GM20431 (cell line): ENCODE measurements around the gene NSMCE4A.
"Not testable (repeated sequence)": the region's sequence is repeated elsewhere in the genome, so short reads cannot be mapped to it uniquely, and the experiment has no call there.

Source experiments
- in situ Hi-C: fragments of 300-500 bp; cut with MseI, MboI; formaldehyde crosslinking; loops from one replicate; pipeline ENCODE4 v1.15.0; 2020; ENCODE audit warnings: low sequenced_read_pairs; ENCODE audit not compliant: unreplicated experiment

NSMCE4A gene

DNA sequence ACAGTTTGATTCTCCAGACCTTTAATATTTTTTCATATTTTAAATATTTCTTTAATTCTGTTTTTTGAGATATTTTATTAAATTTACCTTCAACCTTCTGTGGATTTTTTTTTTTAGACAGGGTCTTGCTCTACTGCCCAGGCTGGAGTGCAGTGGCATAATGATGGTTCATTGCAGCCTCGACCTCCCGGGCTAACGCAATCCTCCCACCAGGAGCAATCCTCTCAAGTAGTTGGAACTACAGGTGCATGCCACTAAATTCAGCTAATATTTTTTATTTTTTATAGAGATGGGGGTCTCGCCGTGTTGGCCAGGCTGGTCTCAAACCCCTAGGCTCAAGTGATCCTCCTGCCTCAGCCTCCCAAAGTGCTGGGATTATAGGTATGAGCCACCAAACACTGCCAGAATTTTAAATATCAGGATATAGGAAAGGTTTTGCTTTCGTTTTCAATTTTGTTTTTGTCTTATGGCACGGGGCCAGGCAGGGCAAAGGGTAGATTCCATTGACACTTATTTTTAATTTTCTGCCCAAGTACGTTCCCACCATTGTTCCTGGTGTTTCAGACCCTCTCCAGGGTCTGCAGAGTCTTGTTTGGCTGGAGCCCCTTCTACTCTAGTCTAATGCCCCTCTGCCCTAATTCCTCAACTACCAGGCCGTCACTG is 15.1 kb upstream of the NSMCE4A start:
- in situ Hi-C loops, result no loop called here

DNA sequence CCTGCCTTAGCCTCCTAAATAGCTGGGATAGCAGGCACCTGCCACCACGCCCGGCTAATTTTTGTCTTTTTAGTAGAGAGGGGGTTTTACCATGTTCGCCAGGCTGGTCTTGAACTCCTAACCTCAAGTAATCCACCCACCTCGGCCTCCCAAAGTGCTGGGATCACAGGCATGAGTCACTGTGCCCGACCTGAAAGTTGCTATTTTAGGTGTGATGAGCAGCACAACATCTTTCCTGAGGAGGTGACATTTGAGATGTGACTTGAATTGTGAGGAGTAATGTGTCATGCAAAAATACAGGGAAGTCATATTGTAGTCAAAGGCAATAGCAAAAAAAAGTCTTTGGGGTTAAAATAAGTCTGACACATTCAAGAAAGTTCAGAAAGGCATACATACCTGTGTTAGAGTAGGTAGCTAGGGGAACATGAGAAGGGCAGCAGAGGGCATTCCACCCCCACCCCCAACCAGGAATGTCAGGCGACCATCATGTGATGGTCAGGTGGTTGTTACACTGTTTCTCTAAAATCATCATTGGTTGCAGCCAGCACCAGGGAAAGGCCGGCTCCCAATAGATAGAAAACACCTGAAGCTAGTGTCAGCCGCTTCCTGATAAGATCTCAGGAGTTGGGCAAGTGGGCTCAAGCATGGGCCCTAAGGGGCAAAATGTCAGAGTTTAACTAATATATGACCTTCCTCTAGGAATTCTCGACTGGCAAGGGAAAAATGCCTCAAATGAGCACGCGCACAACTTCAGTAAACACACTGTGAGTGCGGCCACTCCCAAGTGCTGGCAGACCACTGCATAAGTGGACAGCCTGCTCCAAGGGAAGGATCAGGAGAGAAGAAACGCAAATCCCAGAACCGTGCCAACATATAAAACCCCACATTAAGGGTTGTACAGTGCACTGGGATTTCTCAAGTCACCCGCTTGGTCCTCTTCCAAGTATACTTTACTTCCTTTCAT is 13.6 kb upstream of the NSMCE4A start, which contains the start of gene TACC2:
Gene TACC2 (plus strand): TSS at position 803 of the 964 bp plus-strand sequence. CDS start 32,819 bp downstream, outside the sequence.
- in situ Hi-C loops, result no loop called here

DNA sequence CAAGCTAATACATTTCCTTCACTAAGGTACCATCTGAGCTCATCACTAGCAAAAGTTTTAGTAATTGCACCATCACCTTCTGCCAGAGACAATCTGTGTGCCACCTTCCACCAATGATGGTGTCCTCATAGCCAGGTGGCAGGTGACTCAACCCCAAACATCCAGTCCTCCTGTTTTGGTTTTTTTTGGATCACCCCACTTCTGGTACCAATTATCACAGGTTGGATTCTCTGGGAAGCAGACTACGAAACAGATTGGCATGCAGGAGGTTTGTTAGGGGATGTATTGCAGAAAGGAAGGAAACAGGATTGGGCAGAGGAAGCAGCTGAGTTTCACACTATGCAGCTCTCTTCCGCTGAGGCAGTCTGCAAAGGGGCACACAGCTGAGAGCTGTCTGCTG is 9.4 kb upstream of the NSMCE4A start:
- in situ Hi-C loops, result no loop called here

DNA sequence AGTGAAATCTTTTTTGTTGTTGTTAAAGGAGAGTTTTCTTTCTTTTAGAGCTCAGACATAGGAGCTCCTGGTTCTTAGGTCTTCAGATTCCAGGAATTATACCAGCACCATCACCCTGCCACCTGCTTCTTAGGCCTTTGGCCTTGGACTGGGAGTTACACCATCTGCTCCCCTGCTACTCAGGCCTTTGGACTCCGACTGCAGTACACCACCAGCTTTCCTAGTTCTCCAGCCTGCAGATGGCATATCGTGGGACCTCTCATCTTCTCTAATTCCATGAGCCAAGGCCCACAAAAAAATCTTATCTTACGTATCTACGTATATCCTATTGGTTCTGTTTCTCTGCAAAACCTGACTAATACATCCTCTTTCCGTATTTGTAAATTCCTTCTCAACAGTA is 8.8 kb upstream of the NSMCE4A start:
- in situ Hi-C loops, result no loop called here

DNA sequence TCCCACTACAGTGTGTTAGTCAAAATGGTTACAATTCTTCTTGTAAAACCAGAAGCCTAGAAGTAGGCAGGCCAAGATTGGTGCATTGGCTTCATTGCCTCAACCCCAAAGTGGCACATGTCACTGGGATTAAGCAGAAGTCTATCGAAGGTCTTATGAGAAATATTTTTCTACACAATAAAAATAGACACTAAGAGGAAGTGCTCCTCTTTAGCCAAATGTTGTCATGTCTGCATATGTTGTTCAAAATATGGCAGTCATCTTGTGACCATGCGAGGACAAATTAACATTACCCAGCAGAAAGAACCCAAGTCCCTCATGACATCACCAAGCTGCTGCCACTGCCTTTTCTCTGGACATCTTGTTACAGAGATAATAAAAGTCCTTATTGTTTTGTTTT is 6.3 kb upstream of the NSMCE4A start:
- in situ Hi-C loops, result no loop called here

DNA sequence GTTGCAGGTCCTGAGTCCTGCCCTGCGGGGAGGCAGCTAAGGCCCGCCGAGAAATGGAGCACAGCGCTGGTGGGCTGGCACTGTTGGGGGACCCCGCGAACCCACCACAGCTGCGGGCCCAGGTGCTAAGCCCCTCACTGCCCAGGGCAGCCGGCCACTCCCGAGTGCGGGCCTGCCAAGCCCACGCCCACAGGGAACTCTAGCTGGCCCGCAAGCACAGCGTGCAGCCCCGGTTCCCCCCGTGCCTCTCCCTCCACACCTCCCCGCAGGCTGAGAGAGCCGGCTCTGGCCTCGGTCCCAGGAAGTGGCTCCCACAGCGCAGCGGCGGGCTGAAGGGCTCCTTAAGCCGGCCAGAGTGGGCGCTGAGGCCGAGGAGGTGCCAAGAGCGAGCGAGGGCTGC is 3.5 kb upstream of the NSMCE4A start:
- in situ Hi-C loops, result no loop called here

DNA sequence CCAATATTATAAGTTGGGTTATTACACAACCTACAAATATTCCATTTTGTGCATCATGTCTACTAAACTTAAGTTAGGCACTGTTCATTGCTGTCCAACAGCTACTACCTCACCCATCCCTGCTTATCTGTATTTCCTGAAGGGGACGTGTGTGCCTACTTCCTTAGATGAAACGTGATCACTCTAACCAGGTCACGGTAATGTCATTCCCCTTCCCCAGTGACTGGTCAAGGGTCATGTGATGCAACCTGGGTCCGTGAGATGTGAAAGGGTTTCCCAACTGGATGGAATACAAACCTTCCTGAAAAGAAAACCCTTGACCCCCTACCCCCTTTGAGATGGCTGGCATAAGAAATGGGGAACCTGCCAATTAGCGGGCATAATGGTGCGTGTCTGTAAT is 1.6 kb upstream of the NSMCE4A start:
- in situ Hi-C loops, result no loop called here

DNA sequence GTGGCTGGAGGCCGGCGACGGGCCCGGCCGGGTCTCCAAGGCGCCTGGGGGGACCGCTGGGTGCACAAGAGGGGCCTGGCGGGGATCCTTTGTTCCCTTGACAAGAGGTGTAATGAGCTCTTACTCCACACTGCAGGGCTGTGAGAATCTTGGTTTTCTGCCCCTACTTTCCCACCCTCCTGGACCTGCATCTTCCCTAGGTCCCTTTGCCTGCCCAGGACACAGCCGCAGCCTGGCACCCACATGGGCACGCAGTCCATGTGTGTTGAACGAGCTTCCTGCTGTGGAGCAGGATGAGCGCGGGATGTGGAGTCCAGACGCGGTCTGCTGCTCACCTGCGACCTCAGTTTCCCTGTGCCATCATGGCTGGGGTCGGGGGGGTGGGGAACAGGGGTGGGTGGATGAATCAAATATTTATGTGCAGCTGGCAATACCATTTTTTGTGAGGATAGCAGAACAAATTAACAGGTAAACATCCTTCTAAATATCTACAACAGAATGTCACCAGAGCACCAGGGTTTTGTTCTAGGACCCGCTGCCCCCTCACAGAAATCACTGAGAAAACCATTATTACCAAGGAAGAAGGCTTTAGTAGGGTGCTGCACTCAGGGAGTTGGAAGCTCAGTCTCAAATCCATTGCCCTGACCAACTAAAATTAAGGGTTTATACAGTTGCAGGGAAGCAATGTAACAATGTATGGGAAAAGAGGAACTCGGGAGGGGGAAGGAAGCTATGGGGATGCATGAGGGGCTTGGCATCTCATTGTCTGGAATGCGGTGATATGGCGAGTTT is 474 bp upstream of the NSMCE4A start:
- in situ Hi-C loops, result no loop called here

DNA sequence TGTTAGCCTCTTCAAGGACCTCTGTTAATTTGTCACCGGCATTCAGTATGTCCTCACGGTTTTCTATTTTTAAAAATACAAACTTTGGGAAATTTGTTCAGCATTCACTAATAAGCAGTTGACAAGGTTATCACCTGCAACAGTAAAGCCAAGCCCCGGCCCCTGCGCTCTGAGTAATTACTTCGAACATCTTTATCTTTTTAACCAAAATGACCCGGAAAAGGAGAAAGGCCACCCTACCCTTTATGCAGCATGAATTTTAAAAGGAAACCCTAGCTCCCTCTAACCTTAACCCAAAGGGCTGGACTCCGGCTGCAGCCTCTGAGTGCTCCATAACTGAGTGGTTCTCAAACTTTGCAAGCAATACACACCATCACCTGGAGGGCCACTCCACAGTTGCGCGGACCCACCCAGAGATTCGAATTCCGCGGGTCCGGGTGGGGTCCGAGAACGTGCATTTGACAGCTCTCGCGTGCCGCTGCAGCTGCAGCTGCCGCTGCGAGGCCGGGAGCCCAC is 940 bp downstream of the NSMCE4A start:
- in situ Hi-C loops, result no loop called here

DNA sequence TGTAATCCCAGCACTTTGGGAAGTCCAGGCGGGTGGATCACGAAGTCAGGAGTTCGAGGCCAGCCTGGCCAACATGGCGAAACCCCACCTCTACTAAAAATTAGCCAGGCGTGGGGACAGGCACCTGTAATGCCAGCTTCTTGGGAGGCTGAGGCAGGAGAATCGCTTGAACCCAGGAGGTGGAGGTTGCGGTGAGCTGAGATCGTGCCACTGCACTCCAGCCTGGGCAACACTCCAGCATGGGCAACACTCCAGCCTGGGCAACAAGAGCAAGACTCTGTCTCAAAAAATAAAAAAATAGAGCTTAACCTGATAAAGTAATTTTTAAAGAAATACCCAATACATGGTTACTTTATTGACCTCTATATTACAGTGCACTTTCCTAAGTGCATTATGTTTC is 5.9 kb downstream of the NSMCE4A start:
- in situ Hi-C loops, result not testable (repeated sequence)

DNA sequence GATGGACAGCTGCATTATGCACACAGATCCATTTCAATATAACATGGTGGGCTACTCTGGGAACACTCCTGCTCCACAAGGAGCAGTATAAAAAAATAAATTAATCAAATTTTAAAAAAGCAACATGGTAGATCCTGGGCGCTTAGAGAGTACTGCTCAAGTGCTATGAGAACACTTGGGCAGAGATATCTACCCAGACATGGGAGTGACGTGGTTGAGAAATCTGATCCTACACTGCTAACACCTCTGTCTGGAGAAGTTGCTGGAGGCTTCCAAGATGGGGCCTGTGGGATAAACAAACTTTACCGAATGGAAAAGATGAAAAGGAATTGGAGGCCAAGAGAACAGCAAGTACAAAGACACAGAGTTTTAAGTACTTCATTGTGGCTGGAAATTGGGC is 9.0 kb downstream of the NSMCE4A start:
- in situ Hi-C loops, result no loop called here

DNA sequence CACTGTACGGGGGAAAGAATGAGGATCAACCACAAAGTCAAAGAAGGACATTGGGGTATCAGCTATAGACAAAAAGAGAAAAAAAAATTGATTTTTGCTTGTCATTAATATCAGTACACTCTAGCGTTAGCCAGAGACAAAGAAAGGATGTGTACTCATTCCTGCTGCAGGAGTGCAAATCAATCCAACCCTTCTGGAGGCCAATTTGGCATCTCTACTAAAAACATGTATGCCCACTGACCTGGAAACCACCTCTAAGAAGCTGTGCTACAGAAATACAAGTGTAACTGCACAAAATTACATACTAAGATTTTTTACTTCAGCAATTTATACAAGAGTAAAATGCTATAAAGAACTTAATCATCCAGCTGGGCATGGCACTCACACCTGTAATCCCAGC is 13.6 kb downstream of the NSMCE4A start:
- in situ Hi-C loops, result no loop called here

DNA sequence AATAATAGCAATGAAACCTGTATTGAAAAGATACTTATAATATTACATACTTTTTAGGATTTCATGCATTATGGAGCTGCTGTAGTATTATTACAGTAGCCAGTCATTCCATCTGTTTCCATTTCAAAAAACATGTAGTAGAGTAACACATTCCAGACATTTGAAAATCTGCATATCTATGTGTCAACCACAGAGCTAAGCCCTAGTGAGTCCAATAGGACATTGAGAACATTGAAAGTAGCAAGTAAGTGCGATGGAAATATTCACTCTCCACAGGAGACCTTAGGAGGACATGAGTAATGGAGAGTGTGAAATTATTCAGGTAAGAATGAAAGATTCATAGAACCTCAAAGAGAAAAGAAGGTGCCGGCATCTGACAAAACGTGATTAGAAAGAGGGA is 15.3 kb downstream of the NSMCE4A start:
- in situ Hi-C loops, result no loop called here

DNA sequence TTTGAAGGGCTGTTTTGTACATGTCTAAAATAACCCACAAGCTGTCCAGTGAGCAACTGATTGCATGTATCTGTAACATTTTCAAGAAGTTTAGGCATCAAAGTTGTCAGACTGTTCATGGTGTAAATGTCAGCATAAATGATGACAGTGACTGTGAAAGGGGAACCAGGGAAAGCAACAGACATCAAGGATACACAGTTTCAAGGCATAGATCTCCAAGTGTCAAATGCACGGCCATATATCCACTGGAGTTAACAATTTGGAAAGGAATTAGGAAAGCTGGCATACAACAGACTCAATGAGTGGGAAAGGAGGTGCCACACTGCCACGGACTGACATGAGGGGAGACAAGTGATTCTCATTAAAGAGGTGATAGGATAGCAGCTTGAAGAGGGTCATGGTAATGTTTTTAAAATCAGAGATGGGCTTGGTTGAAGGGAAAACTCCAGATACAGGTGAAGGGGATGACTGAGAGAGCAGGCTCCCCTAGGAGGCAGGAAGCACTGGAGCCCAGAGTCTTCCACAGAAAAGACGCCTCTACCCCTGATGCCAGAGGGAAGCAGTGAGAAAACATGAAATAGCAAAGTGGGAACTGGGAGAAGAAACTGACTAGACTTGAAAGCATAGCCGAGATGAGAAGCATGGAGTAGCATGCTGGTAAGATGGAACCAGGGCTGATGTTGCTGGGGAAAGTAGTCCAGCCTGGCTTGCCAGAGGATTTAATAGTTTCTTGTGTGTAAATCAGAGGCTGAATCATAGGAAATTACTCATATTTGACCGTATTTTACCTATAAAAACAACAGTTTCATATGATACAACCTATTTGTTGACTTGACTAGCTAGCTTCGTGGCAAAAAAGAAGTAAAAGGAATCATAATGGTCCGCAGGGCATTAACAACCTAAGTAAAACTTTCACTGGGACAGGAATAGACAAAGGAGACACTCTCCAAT is 18.6 kb downstream of the NSMCE4A start:
- in situ Hi-C loops, result no loop called here

DNA sequence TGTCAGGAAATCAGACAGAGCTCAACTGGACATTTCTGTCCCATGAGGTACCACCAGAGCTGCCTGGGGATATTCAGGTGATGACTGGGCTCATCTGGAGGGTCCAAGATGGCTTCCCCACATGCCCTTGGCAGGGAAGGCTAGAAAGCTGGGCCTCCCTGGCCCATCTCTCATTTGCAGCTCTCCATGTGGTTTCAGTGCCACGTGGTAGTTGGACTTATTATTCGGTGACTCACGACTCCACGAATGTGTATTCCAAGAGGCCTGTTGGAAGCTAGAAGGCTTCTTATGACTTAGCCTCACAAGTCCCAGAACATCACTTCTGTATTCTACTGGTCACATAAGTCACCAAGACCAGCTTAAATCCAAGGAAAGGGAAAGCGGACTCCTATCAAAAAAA is 22.8 kb downstream of the NSMCE4A start:
- in situ Hi-C loops, result no loop called here

DNA sequence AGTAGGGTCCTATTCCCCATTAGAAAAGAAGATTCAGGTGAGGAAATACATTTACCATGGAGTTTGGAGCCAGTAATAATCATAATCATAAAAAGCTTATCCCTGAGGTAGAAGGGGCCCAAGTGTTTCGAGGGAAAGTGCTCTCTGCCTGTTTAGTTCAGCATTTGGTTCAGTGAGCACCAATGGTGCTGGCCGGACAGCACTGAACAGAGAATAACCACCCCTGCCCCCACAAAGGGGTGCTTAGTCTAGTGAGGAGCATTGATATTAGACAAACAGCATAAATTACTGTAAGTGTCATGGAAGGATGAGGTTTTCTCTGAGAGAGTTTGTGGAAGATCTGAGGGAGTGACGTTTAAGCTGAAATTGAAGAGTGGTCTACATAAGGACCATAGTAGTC is 25.6 kb downstream of the NSMCE4A start:
- in situ Hi-C loops, result no loop called here

DNA sequence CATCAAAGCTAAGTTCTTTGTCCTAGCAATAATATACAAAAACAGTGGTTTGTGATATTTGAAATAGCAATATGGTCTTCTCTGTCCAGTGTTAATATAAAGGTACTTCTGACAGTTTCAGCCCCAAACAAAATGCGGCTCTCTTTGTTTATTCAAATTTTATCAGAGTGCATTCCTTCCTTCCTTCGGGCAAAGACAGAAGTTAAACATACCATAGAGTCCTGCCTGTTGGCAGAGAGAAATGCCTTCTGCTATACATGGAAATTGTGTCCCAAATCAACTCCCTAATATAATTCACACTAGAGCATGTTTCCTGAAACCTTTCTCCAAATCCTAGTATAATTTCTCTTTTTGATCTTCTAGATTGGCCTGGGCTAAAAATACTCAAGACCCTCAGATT is 26.0 kb downstream of the NSMCE4A start:
- in situ Hi-C loops, result no loop called here

DNA sequence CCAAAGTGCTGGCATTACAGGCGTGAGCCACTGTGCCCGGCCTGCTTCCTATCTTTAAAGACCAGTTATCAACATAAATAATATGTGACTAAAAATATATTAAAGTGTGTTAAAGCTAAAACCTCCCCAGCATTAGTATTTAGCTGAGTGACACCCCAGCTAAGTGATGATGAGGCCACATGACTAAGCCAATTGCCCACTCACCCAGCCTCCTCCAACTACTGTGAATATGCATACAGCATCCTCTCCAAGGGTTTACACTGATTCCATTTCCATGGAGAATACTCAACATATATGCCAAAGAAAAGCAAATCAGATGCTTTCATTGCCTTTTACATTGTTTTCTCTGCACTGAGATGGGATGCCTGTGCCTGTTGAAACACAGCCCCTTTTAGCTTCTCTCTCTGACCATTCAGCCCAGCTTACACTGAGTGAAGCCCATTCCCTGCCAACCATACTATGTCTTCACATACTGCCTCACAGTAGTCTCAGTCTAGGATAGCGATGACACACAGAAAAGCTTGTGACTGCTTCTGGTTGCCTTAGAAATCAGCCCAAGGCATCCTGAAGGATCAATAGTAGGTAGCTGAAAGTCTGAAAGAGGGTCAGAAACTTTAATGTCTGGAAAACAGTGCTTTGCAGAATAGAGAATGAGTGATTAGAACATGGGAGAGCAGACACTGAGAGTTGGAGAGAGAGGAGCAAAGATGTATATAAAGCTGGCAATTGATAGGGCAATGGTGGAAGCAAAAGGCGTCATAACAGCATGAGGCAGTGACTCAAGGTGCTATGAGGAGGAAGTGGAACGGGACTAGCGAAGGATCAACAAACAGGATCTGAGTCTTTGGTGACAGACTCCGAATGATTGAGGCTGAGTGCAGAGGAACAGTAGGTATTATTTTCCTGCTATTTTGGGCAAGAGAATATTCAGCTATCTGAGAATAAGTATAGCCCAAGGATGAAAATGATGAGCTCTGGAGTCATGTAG is 27.4 kb downstream of the NSMCE4A start:
- in situ Hi-C loops, result no loop called here
